Astrocyte (in vitro differentiated cells and primary cell): ENCODE measurements around the gene ST8SIA5.

Experiments used
- EZH2 ChIP-seq: IDR thresholded peaks from 2 replicates; pipeline ENCODE4 v1.6.1; 2012; ENCODE audit warnings: mild to moderate bottlenecking, low read length, inconsistent platforms; ENCODE audit not compliant: insufficient read depth
- TF ChIP-seq, protein P1 (sequence below): IDR thresholded peaks from 2 replicates; pipeline ENCODE4 v1.5.1; 2011; ENCODE audit warnings: low read depth, mild to moderate bottlenecking, inconsistent platforms, low read length, moderate library complexity; ENCODE audit not compliant: insufficient read depth

- TF ChIP-seq, protein P1, sequence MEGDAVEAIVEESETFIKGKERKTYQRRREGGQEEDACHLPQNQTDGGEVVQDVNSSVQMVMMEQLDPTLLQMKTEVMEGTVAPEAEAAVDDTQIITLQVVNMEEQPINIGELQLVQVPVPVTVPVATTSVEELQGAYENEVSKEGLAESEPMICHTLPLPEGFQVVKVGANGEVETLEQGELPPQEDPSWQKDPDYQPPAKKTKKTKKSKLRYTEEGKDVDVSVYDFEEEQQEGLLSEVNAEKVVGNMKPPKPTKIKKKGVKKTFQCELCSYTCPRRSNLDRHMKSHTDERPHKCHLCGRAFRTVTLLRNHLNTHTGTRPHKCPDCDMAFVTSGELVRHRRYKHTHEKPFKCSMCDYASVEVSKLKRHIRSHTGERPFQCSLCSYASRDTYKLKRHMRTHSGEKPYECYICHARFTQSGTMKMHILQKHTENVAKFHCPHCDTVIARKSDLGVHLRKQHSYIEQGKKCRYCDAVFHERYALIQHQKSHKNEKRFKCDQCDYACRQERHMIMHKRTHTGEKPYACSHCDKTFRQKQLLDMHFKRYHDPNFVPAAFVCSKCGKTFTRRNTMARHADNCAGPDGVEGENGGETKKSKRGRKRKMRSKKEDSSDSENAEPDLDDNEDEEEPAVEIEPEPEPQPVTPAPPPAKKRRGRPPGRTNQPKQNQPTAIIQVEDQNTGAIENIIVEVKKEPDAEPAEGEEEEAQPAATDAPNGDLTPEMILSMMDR = no peak
- TF ChIP-seq EZH2 = no peak
Measured at GRCh38 chr18:46712406-46712805, 44.4 kb downstream of the ST8SIA5 start.
